Right lung (tissue), 5 donors: ENCODE data around the gene ZDHHC7. TPM values are rescaled to one million over a fixed set of nuclear protein-coding genes. Genes with fewer than 3 reads are reported as not detected.

Source experiments
- DNase-seq, 2 donors: peaks; one replicate each; pipeline ENCODE4 v3.0.0-alpha.2; 2013
- polyA plus RNA-seq, 5 donors: library from polyadenylated mRNA; unstranded; fragments of 120-200 nt; gene quantifications; one replicate each; pipeline versions ENCODE4 v1.2.1 to v1.2.3, GENCODE V29; 2013; ENCODE audit warnings: inconsistent platforms in 1 of 5, low replicate concordance in 1 of 5; ENCODE audit not compliant: insufficient read length in 5 of 5, insufficient read depth in 1 of 5

The ZDHHC7 gene
- polyA plus RNA-seq, 5 donors, result 52.9 to 68.4 (median 59.7) TPM

DNA sequence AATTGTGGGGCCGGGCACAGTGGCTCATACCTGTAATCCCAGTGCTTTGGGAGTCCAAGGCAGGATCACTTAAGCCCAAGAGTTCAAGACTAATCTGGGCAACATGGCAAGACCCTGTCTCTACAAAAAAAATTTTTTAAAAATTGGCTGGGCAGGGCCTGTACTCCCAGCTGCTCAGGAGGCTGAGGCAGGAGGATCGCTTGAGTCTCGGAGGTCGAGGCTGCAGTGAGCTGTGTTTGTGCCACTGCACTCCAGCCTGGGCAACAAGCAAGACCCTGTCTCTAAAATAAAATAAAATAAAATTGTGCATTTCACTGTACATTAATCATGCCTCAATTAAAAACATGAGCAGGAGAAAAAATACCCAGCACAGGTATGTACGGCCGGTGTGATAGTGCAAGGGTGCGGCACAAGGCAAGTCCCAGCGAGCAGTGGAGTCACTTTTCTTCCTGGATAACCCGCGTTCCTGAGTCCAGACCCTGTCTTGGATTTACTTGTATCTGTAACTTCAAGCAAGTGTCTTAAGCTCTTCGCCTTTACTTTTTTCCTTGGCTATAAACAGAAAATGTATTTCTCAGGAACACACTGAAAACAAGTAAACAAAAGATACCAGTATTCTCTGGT, 11.4 kb downstream of the ZDHHC7 start:
- DNase-seq, result no peak

DNA sequence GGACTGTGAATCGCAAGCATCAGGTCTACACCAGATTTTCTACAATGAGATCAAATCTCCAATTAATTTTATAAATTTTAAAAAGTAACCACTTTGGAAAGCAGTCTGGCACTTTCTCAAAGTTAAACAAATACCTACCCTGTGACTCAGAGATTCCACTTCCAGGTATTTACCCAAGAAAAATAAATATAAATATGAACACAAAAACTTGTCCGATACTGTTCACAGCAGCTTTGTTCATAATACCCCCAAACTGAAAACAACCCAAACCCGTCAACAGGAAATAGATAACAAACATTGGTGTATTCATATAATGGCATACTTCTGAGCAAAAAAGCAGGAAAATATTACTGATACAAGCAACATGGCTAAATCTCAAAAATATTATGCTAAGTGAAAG, 12.1 kb downstream of the ZDHHC7 start:
- DNase-seq, result no peak

DNA sequence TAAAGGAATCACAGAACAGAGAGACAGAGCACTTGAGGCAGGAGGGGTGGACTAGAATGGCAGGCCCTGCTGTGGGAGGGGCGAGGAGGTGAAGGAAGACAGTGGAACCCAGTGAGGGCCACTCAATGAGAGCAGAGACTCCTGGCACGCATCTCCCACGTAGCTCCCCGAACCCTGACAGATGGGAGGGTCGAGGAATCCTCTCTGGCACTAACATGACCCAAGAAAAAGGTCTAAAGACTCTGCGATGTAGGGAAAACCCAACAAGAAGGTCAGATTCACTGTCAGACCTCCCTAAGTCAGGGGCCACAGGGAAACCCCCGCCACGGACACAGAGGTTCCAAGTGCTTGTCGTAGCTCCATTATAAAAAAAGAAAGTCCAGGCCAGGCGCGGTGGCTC, 15.0 kb downstream of the ZDHHC7 start:
- DNase-seq, result no peak

DNA sequence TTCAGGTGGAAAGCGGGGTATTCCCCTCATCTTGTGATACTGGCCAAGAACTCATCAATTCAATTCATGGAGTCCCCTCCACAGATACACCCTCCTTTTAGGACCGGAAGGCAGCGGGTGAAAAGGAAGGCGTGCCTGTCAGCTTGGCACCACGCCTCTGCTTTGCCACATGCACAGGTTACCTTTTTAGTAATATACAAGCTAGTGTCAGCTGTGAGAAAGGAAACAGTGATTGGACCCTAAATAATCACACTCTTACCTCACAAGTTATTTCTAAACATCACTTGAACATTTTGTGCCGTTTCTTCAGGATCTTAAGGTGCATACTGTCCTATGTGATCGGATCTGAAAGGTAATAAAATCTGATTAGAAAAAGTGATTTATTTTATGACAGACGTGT, 15.7 kb downstream of the ZDHHC7 start:
- DNase-seq, result no peak

DNA sequence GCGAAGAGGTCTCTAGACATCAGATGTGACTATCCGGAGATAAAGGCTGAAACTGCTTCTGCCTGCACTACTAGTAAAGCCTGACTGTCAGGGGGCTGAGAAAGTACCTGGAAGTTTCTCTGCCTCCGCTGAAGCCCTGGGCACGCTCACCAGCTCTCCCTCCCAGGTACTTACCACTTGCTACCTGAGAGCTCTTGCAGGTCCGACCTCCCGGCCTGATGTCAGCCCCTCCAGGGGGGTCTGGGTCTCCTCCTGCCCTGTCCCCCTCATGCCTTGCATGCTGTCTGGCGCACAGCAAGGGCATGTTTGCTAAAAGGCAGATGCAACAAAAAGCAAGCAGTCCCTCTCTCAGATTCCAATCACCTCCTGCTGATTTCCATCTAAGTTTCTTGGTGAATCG, 17.4 kb downstream of the ZDHHC7 start:
- no peak for DNase-seq

DNA sequence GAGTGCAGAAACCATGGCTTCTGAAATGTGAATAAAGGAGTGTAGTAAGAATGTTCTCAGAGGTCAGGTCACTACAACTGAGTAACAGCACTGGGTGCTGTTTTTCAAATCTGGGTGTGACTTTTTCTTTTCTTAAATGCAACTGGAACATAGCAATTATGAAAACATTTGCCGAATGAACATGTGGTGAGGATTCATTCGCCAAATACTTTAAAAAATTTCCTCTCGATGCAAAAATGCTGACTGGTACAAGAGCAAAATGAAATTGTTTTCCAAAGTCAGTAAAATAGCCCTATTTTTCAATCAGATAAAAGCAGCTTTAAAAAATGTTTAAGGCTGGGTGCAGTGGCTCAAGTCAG, 18.6 kb downstream of the ZDHHC7 start:
- DNase-seq, result no peak

DNA sequence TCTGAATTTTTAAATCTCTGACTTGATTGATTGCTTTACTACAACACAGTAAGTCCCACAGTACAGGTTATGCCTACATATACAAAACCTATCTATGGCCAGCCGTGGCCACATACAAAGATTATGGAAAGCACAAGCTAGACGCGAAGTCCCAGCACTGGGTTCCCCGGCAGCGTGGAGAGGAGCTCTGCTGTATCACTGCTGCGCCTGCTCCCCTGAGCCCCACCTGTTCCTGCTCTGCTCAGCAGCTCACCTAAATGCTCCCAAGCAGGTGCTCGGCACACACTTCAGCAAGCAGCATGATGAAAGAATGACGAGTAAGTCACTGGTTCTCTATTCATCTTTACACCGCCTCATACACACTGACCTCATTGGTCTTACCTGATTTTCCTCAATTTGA, 20.6 kb downstream of the ZDHHC7 start:
- no peak for DNase-seq

DNA sequence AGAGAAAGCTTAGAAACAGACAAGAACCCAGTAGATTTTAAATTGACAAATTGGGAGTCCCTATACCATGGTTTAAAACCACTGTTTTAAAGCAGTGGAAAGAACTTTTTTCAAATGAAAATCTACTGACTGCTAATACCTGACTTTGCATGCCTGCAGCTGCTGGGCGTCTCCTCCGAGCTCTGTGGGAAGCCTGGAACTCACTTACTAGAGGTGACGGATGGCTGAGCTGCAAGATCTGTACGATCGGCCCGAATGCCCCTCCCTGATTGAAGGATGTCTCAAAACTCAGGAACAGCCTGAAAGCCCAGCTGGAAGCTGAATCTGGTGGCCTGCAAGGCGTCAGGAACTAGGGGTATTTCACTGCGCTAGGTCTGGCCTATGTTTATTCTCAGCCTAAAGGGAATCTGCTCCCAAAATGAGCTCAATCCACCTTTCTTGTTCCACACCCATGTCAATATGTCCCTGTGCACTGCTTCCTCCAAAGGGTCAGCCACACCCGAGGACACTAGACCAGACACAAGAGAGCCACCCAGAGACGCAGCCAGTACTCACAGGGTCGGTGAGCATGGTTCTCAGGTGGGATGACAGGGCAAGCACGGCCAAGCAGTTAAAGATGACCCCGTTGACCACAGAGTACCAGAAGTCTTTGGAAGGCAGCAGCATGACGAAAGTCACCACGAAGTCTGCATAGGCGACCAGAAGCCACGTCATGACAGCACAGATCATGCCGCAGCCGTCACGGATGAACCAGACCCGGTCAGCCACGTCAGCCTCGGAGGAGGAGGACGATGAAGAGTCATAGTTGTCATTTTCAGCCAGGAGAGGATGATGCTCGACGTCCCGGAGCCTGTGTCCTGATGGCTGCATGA, 21.4 kb downstream of the ZDHHC7 start:
- no peak for DNase-seq

DNA sequence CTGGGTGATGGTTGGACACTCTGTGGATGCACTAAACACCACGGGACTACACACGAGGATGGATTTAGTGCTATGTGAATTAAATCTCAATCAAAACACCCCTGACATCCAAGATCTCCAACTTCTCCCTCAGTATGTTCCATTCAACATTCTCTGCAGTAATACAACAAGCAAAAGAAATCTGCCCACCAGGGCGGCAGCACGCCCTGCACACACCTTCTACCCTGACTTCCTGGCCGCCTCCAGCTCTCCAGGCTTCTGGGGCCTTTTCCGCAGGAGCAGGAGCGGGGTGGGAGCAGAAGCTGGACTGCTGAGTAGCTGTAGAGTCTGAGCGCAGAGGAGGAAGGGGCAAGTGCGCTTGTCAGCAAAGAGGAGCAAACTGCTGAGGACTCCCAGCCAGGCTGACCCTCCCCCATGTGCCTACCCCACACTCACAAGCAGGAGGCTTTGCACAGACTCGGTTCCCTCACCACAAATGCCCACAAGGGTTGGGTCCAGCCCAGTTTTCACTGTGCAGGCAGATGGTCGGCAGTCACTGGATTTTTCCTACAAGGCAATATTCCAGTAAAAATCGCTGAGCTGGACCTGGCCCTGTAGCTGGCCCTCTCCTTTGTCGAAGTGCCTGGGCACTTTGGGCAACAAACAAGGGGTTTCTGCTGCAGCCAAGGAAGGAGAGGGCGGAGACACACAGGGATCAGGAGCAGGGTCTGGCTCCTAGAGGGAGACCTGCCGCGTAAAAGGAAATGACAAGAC, 22.8 kb downstream of the ZDHHC7 start:
- no peak for DNase-seq

DNA sequence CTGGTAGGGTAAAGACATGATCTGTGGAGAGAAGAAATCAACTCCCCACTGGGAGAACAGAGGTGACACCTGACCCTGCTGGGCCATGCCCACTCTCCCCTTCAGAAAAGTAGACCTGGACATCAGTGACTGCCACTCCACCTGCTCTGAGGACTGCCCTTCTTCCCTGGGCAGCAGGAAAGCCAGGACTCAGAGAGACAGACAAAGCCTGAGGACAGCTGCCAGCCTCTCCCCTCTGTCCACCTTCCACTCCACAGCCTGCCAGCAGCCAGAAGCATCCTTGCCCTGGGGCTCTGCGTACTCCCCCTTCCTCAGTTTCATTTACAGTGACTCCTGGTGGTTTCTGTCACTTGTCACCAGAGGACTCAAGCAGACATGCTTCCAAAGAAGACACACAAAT, 24.5 kb downstream of the ZDHHC7 start:
- DNase-seq, result no peak

DNA sequence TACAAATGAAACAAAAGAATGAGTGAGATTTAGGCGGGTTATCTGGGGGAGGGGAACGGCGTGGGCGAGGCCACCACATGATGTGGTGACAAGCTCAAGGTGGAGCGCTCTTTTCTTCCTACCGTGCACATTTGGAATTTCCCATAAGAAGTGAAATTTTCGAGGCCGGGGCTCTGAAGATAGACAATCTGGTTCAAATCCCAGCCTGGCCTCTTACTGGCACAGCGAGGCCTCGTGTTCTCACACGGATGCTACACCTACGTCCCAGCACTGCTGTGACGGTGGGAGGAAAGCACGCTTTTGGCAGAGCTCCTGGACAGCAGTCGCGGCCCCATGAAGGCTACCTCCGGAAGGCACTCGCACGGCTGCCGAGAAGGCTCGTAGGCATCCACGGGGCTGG, 25.2 kb downstream of the ZDHHC7 start:
- no peak for DNase-seq

DNA sequence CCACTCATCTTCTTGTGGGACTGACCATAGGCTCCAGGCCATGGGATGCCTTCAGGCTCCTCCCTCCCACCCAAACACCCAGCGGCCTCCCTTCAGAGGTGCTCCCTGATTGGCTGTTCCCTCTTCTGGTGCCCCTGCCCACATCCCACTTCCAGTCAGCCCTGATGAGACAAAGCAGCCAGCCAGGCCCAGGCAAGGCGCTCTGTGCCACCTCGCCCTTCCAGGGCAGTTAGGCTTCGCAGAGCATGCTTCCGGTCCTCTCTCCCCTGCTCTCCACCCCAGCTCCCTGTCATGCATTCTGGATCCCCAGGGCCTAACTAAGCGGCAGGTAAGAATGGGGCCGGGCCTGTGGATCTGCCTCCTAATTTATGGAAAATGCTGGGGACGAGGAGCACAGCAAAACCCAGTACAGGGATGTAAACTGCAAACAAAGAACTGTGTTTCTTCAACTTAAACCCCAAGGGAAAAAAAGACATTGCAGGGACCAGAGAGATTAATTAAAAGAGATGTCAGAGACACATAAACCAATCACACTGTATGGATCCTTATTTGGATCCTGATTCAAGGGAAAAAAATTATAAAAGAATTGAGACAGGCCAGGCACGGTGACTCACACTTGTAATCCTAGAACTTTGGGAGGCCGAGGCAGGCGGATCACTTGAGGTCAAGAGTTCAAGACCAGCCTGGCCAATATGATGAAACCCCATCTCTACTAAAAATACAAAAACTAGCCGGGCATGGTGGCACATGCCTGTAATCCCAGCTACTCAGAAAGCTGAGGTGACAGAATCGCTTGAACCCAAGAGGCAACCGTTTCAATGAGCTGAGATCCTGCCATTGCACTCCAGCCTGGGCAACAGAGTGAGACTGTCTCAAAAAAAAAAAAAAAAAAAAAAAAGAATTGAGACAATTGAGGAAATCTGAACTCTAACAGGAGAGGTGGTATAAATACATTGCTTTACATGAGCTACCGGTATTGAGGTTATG, 26.0 kb downstream of the ZDHHC7 start:
- no peak for DNase-seq

DNA sequence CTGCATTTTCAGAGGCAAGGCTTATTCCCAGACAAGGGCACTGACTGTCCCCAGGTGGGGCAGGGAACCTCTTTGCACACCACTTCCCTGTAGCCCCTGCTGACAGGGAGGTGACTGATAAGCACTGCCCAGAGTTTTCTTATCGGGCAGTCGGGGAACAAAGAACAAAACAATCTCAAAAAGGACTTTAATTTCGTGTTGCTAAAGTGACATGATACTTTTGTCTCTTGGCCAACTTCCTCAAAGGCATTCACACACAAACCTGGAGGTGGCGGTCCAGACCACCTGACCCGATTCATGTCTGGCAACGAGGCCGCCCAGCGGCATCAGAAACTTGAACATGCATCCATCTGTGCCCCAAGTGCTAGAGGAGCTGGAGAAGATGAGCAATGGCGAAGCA, 28.9 kb downstream of the ZDHHC7 start:
- DNase-seq, result no peak

DNA sequence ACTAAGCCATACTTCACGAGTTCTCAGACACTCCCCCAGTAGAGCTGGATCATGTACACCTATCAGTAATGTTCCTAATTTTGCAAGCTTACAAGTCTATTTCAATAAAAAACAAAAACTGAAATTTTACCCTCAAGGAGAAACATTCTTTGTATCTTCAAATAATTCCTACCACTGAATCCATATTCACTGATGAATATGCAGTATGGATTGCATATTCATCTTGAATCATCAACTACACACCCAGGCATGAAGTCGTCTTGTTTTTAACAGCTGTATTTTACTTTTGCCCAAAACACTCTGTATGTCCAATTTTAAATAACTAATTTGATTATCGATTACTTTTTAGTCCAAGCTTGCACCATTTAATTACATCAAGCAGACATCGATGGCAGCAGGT, 31.8 kb downstream of the ZDHHC7 start:
- DNase-seq, result no peak

DNA sequence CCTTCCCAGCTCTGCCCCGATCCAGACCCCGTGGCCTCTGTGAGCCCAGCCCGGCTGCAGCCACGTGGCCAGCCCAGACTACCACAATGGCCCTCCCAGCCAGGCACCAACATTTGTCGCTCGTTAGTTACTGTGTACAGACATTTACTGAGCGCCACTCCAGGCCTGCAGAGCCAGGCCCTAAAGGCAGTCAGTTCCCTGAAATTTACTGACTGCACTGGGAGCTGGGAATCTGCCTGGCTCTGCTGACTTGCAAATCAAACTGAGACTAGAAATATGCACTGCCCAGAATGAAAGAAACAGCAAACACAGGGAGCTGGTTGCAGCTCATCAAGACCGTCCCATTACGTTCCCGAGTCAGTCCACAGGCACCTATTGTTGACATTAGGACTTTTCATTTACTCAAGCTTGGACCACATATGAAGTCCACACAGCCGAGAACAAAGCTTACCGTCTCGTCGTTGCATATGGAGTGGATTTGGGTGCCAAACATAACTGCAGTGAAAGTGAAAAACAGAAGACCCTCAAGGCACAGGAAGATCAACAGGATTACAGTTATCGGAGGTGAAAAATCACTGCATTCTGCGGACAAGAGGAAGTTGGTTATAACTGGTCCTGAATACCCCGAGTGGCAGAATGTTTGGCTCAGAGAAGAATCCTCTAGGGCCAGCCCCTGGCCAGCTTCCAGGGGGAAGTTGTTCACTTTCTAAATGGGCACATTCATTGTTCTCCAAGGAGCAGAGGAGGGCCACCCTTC, 34.5 kb downstream of the ZDHHC7 start:
- no peak for DNase-seq

DNA sequence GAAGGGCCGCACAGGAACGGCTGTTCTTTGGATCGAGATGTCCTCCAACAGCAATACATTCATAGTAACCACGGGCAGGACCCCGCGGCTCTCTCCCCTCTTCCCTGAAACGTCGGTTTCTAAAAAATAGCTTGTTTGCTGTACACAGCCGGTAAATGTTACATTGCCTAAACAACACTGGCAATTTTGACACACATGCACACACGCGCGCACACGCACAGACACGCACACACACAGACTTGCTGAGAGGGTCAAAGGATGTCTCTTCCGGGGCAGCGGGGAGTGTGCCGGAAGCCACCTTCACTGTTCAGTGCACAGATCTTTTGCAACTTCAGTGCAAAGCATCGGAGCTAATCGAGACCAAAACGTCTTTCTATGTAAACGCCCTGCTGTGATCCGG, 35.8 kb downstream of the ZDHHC7 start:
- no peak for DNase-seq

DNA sequence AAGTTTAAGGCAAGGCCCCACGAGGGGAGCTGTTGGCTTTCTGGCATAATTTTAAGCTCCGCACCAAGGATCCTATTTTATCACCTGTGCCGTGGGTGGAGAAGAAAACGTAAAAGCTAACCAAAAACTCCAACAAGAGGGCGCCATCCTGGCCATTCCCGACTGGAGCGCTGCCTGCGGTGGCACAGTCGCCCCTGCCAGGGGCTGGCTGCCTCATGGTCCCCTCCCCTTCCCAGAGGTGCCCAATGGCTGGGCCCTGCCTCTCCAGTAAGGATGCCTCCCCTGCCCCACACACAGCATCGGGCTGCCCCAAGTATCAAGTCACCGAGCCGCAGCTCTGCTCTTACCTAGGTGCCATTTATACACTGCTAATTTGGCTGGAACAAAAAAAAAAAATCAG, 36.3 kb downstream of the ZDHHC7 start:
- DNase-seq, result no peak

DNA sequence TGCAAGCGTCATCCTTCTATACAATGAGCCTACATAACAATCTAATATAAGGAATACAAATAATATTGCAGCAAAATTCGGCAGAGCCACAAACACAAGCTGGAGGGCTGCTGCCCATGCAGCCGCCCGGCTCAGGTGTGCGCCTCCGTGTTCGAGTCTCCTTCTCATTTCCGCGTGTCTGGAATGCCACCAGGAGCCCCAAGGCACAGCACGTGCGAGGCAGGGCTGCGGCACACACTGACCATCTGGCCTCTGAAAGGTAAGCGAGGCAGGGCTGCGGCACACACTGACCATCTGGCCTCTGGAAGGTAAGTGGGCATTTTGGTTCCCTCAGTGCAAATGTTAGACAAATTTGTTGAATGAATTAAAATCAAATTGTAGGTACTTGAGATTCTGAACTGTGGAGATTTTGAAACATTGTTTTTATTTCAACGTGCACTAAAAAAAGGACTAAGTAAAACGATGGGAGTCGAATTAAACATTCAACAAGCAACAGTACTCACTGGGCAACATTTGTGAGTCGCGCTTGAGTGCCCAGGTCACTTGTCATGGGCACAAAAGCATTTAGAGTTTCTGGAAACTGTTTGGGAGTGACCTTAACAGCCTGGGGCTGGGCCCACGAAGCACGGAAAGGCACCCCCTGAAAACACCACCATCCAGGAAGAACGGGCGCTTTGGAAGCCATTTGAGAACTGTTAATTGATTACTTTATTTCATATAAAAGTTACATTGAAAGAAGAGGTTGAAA, 37.4 kb downstream of the ZDHHC7 start:
- no peak for DNase-seq

DNA sequence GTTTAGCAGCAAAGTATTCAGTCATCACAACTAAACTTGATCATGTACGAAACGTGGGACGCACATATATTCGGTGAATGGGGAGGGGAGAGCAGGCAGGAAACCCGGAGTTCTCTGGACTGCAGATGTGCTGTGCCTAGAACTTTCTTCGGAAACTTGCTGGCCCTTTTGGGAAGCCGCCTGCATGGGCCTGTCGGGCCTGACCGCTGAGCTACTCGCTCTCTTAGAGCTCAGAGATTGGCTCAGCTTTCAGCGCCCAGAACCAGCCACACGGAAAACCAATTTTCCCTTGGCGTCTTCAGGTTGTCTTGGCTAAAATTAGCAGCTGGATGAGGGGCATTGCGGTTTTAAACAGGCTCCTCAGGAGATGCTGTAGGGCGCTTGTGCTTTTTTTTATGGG, 38.1 kb downstream of the ZDHHC7 start:
- no peak for DNase-seq

DNA sequence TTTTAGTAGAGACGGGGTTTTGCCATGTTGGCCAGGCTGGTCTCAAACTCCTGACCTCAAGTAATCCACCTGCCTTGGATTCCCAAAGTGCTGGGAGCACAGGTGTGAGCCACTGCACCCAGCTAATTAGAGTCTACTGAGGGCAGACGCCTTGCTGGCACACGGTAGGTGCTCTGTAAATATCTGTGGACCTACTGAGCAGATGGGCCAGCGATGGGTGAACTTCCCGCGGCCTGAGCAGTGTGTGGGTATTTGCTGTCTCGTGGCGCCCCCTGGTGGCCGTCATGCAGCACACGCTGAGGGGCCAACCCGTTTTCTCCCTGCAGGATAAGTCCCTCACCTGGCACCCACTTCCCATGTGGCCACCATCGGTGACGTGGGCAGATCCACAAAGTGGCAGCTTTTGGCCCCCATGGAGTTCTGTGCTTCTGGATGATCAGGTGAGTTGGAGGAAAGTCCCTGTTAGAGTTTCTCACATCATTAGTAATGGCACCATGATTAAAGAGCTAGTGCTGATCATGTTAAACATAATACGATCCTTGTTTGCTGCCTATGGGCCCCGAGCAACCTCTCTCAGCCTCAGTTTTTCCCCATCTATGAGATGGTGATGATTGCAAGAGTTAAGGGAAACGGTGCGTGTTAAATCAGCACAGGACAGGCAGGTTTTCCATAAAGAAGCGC, 40.7 kb downstream of the ZDHHC7 start:
- peak; percentile 55 to 63 for DNase-seq
